HCT116 (cell line): ENCODE measurements around the gene FBXL3. TPM values are rescaled to one million over a fixed set of nuclear protein-coding genes. Genes with fewer than 3 reads are reported as not detected.
A peak's percentile ranks its signal among the peaks of the same experiment; 100 is the strongest.

Experiments used
- ATAC-seq: fragments of 200-7000 bp; cut with Tn5 transposase; 2 replicates; pipeline ENCODE4 v1.9.1; 2020; ENCODE audit warnings: mild to moderate bottlenecking, moderate library complexity
- BruUV-seq: library from RNA; stranded (reverse); fragments of 400-500 nt; replicated peaks from 2 replicates; lab custom pipeline; 2021; lab: Mats Ljungman, UMichigan
- CTCF ChIA-PET: fragments of 300-600 bp; sonication (Branson Sonifier 250); formaldehyde crosslinking; loops from one replicate; lab custom pipeline; 2021; ENCODE audit warnings: antibody characterized with exemption; lab: Charles Lee
- POLR2A ChIA-PET: fragments of 300-600, 350-600 bp; sonication (Branson Sonifier 250); formaldehyde crosslinking; loops from one replicate; lab custom pipeline; 2021; ENCODE audit warnings: antibody characterized with exemption; lab: Charles Lee
- RAD21 ChIA-PET, 2 experiments: fragments of 300-600 bp; sonication (Branson Sonifier 250); formaldehyde crosslinking; loops; one replicate each; lab custom pipeline; 2023; ENCODE audit warnings: low total read pairs in 2 of 2; ENCODE audit not compliant: uncharacterized antibody in 2 of 2, unreplicated experiment in 2 of 2, low non-redundant PET in 1 of 2; lab: Charles Lee
- DNase-seq: peaks from one replicate; pipeline ENCODE4 v3.0.0-alpha.2; 2010; ENCODE audit warnings: low read depth, low spot score
- H2AFZ ChIP-seq: fragments of 200-600 bp; shearing (Covaris generic), sonication (generic); 2 replicates; pipeline ENCODE4 v1.6.1; 2017; ENCODE audit warnings: low read depth, mixed run types, mixed read lengths, antibody characterized with exemption, low read length; ENCODE audit not compliant: poor library complexity, severe bottlenecking
- H3K27ac ChIP-seq: 2 replicates; pipeline ENCODE4 v1.5.1; 2012; ENCODE audit warnings: low read depth, low read length
- H3K27me3 ChIP-seq: fragments of 200-600 bp; sonication (generic); 2 replicates; pipeline ENCODE4 v1.6.1; 2016; ENCODE audit warnings: mixed run types, low read length, mixed read lengths; ENCODE audit not compliant: insufficient read depth
- H3K36me3 ChIP-seq, 2 experiments: fragments of 200-500 bp in 1 of 2; fragments of 200-600 bp in 1 of 2; sonication (Bioruptor generic) in 1 of 2; sonication (generic) in 1 of 2; 2 replicates each; pipeline versions ENCODE4 v1.5.1 to v1.6.1; 2014 to 2016; ENCODE audit warnings: low read length in 2 of 2, inconsistent platforms in 1 of 2, mixed read lengths in 1 of 2, mixed run types in 1 of 2; ENCODE audit not compliant: insufficient read depth in 2 of 2, control insufficient read depth in 1 of 2
- H3K4me1 ChIP-seq, 2 experiments: fragments of 200-600 bp in 1 of 2; sonication (generic) in 1 of 2; 2 replicates each; pipeline versions ENCODE4 v1.5.1 to v1.6.1; 2012 to 2017; ENCODE audit warnings: low read length in 2 of 2, inconsistent platforms in 1 of 2, mild to moderate bottlenecking in 1 of 2, mixed read lengths in 1 of 2, mixed run types in 1 of 2, moderate library complexity in 1 of 2; ENCODE audit not compliant: insufficient read depth in 2 of 2, control insufficient read depth in 1 of 2
- H3K4me2 ChIP-seq: fragments of 200-600 bp; sonication (generic); 2 replicates; pipeline ENCODE4 v1.6.1; 2017; ENCODE audit warnings: mixed run types, low read length, mixed read lengths
- H3K4me3 ChIP-seq, 2 experiments: fragments of 200-600 bp in 1 of 2; sonication (generic) in 1 of 2; replicated peaks in 1 of 2; 2 replicates each; pipeline ENCODE4 v1.5.1; 2011 to 2016; ENCODE audit warnings: low read length in 2 of 2, control low read depth in 1 of 2, low read depth in 1 of 2, mild to moderate bottlenecking in 1 of 2, mixed read lengths in 1 of 2, mixed run types in 1 of 2
- H3K79me2 ChIP-seq: fragments of 200-600 bp; sonication (generic); 2 replicates; pipeline ENCODE4 v1.6.1; 2017; ENCODE audit warnings: mild to moderate bottlenecking, mixed run types, low read length, moderate library complexity, mixed read lengths; ENCODE audit not compliant: insufficient read depth
- H3K9ac ChIP-seq: fragments of 200-600 bp; sonication (generic); 2 replicates; pipeline ENCODE4 v1.6.1; 2016; ENCODE audit warnings: low read length, mixed read lengths
- H3K9me2 ChIP-seq: fragments of 200-600 bp; sonication (generic), shearing (Covaris generic); 2 replicates; pipeline ENCODE4 v1.6.1; 2017; ENCODE audit warnings: mixed run types, mild to moderate bottlenecking, moderate library complexity; ENCODE audit not compliant: insufficient read depth
- H3K9me3 ChIP-seq, 2 experiments: fragments of 200-500 bp in 1 of 2; fragments of 200-600 bp in 1 of 2; sonication (Bioruptor generic) in 1 of 2; sonication (generic) in 1 of 2; 2 replicates each; pipeline ENCODE4 v1.6.1; 2014 to 2017; ENCODE audit warnings: low read length in 2 of 2, mixed read lengths in 2 of 2, inconsistent platforms in 1 of 2, low read depth in 1 of 2, mild to moderate bottlenecking in 1 of 2, mixed run types in 1 of 2, moderate library complexity in 1 of 2; ENCODE audit not compliant: control insufficient read depth in 1 of 2, insufficient read depth in 1 of 2
- H4K20me1 ChIP-seq: fragments of 200-600 bp; sonication (generic), shearing (Covaris generic); 2 replicates; pipeline ENCODE4 v1.6.1; 2017; ENCODE audit warnings: mixed run types, mild to moderate bottlenecking, moderate library complexity; ENCODE audit not compliant: insufficient read depth
- CBX3 ChIP-seq: IDR thresholded peaks from 2 replicates; pipeline ENCODE4 v1.6.1; 2012; ENCODE audit warnings: low read depth
- ELF1 ChIP-seq: IDR thresholded peaks from 2 replicates; pipeline ENCODE4 v1.6.1; 2012; ENCODE audit warnings: low read depth, borderline replicate concordance
- EZH2phosphoT487 ChIP-seq: fragments of 200-600 bp; IDR thresholded peaks from 2 replicates; pipeline ENCODE4 v1.6.1; 2018; ENCODE audit warnings: antibody characterized with exemption, borderline replicate concordance
- FOSL1 ChIP-seq: IDR thresholded peaks from 2 replicates; pipeline ENCODE4 v1.6.1; 2012; ENCODE audit warnings: low read depth
- JUND ChIP-seq: IDR thresholded peaks from 2 replicates; pipeline ENCODE4 v1.6.1; 2012
- POLR2A ChIP-seq: IDR thresholded peaks from 2 replicates; pipeline ENCODE4 v1.7.0; 2011; ENCODE audit warnings: borderline replicate concordance; ENCODE audit not compliant: insufficient read depth, insufficient read length; ENCODE audit errors: extremely low read depth
- SRF ChIP-seq: IDR thresholded peaks from 2 replicates; pipeline ENCODE4 v1.6.1; 2012; ENCODE audit warnings: low read depth
- TCF7L2 ChIP-seq: IDR thresholded peaks from 2 replicates; pipeline ENCODE4 v1.7.0; 2011; ENCODE audit warnings: borderline replicate concordance, inconsistent platforms; ENCODE audit not compliant: insufficient read depth, insufficient read length; ENCODE audit errors: extremely low read depth
- YY1 ChIP-seq: IDR thresholded peaks from 2 replicates; pipeline ENCODE4 v1.6.1; 2011; ENCODE audit warnings: low read length, low read depth, moderate library complexity, mild to moderate bottlenecking; ENCODE audit not compliant: insufficient replicate concordance; ENCODE audit errors: extremely low read depth
- ZFX ChIP-seq: fragments of 450-650 bp; IDR thresholded peaks from 2 replicates; pipeline ENCODE4 v1.6.1; 2017
- ZNF274 ChIP-seq: fragments of 200-500 bp; sonication (Bioruptor generic); IDR thresholded peaks from 2 replicates; pipeline ENCODE4 v1.6.1; 2014; ENCODE audit warnings: mild to moderate bottlenecking, low read depth, low read length, inconsistent platforms
- intact Hi-C: fragments of 100-400 bp; cut with micrococcal nuclease; formaldehyde crosslinking; loops from 2 replicates; pipeline ENCODE4 v1.10.0; 2022
- total RNA-seq: library from RNA; stranded (reverse); gene quantifications from one replicate; pipeline ENCODE4 v1.2.1, GENCODE V29; 2021; ENCODE audit not compliant: unreplicated experiment
- TF ChIP-seq, protein P1 (sequence below): IDR thresholded peaks from 2 replicates; pipeline ENCODE4 v1.6.1; 2012
- TF ChIP-seq, protein P2 (sequence below), 3 experiments: fragments of 200-600 bp in 1 of 3; sonication (generic) in 1 of 3; IDR thresholded peaks in 2 of 3; conservative IDR thresholded peaks in 1 of 3; 2 replicates each; pipeline ENCODE4 v1.5.1; 2012 to 2017; ENCODE audit warnings: low read depth in 2 of 3, low read length in 2 of 3, antibody characterized with exemption in 1 of 3, borderline replicate concordance in 1 of 3, control low read depth in 1 of 3, mild to moderate bottlenecking in 1 of 3, mixed read lengths in 1 of 3, mixed run types in 1 of 3, moderate library complexity in 1 of 3; ENCODE audit not compliant: insufficient read depth in 1 of 3

FBXL3 gene
- total RNA-seq, 1 experiment from 2014 or later = 24.0 TPM

DNA sequence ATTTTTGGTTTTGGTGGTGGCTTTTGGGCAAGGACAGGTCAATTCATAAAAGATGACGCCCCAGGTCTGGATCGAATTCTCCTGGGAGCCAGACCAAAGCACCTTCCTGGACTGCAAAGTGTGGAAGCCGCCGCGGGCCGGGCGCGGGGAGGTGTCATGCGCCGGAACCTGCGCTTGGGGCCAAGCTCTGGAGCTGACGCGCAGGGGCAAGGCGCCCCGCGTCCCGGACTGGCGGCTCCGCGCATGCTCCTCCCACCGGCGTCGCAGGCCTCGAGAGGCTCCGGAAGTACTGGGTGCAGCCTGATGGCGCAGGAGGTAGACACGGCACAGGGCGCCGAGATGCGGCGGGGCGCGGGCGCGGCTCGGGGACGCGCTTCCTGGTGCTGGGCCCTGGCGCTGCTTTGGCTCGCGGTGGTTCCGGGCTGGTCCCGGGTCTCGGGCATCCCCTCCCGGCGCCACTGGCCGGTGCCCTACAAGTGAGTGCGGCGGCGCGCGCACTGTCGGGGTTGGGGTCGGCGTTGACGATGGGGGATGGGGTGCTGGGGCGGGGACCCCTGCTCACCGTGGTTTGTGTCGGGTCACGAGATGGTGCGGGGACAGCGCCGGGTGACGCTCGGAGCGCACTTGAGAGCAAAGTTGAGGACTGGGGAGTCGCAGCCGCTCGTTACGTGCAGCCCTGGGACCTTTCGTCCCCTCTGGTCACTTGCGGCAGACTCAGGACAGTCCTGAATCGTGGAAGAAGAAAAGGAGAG is 35.0 kb downstream of the FBXL3 start, which contains the start of gene CLN5 (continued):
- TF ChIP-seq TCF7L2 (peak; percentile 24), FOSL1 (no peak)
- TF ChIP-seq, protein P1, sequence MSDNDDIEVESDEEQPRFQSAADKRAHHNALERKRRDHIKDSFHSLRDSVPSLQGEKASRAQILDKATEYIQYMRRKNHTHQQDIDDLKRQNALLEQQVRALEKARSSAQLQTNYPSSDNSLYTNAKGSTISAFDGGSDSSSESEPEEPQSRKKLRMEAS = peak; percentile 77

DNA sequence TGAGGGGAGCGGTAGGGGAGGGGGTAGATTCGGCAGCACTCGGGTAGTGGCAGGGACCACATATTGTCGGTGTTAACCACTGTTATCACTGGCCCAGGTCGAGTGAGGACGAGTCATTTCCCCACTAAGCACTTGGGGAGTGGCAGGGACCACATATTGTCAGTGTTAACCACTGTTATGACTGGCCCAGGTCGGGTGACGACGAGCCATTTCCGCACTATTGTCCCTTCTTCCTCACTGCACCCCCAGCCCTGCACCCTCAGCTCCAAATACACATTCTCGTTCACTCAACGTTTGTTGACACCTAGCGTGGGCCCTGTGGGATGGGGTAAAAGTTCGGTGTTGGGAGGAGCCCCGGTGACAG is 35.5 kb downstream of the FBXL3 start:
- H3K9me2 ChIP-seq = no peaks in the 10 kb centered on the region
- peak overlapping the region; percentile 54 for H3K27ac ChIP-seq
- CTCF ChIA-PET = interaction anchor here (2.4 kb wide), 1 partner anchor 11 kb away, joined by 12 read pairs; no protein-coding TSS in a partner anchor
- peak overlapping the region; percentile 93 for H3K9ac ChIP-seq
- H3K4me1 ChIP-seq = peaks cover 9 to 20% of the 10 kb centered on the region in 2 experiments; a peak in 3 of 4 replicates
- POLR2A ChIA-PET = no interaction called here
- peak; percentile 22 for ATAC-seq
- TF ChIP-seq SRF = no peak
- TF ChIP-seq, protein P2, sequence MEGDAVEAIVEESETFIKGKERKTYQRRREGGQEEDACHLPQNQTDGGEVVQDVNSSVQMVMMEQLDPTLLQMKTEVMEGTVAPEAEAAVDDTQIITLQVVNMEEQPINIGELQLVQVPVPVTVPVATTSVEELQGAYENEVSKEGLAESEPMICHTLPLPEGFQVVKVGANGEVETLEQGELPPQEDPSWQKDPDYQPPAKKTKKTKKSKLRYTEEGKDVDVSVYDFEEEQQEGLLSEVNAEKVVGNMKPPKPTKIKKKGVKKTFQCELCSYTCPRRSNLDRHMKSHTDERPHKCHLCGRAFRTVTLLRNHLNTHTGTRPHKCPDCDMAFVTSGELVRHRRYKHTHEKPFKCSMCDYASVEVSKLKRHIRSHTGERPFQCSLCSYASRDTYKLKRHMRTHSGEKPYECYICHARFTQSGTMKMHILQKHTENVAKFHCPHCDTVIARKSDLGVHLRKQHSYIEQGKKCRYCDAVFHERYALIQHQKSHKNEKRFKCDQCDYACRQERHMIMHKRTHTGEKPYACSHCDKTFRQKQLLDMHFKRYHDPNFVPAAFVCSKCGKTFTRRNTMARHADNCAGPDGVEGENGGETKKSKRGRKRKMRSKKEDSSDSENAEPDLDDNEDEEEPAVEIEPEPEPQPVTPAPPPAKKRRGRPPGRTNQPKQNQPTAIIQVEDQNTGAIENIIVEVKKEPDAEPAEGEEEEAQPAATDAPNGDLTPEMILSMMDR (IDR thresholded peaks at IDR 0.05 in 2 of 3, conservative IDR thresholded peaks at IDR 0.05 in 1 of 3; ENCODE audit: borderline replicate concordance in 1 of 3, insufficient read depth in 1 of 3, low read depth in 2 of 3, low read length in 2 of 3) = no peak
- TF ChIP-seq ZFX = no peak
- TF ChIP-seq ZNF274 = no peak
- TF ChIP-seq, protein P1 = no peak
- no peak for TF ChIP-seq ELF1
- no peak for TF ChIP-seq POLR2A
- no peak for TF ChIP-seq EZH2phosphoT487
- no peak for TF ChIP-seq JUND
- no peak for TF ChIP-seq YY1
- no peak for TF ChIP-seq CBX3
- H2AFZ ChIP-seq = peak overlapping the region; percentile 63
- peaks cover 19% of the 10 kb centered on the region for H3K79me2 ChIP-seq
- H3K27me3 ChIP-seq = no peaks in the 10 kb centered on the region
- no peak for DNase-seq
- peak overlapping the region; percentile 89 to 95 for H3K4me3 ChIP-seq
- intact Hi-C loops = no loop called here
- peaks cover 2 to 6% of the 10 kb centered on the region in 2 experiments; a peak in 1 of 4 replicates for H3K36me3 ChIP-seq
- no peaks in the 10 kb centered on the region for H4K20me1 ChIP-seq
- BruUV-seq = TSS peak; percentile 82
- H3K9me3 ChIP-seq = no peaks in the 10 kb centered on the region
- RAD21 ChIA-PET = no interaction called here
- peak overlapping the region; percentile 96 for H3K4me2 ChIP-seq
